A549 (cell line): ENCODE results near the gene ABCA1.

Experiments used
- BHLHE40 ChIP-seq: IDR thresholded peaks from 2 replicates; pipeline ENCODE4 v1.6.1; 2012; ENCODE audit warnings: low read depth, low read length, inconsistent platforms
- CEBPB ChIP-seq, 2 experiments: fragments of >200 bp in 1 of 2; sonication (Bioruptor Twin) in 1 of 2; formaldehyde crosslinking in 1 of 2; IDR thresholded peaks; 2 replicates each; pipeline ENCODE4 v1.6.1; 2012 to 2016
- EHF ChIP-seq: fragments of 250-450 bp; sonication (Bioruptor Pico); IDR thresholded peaks from 2 replicates; pipeline ENCODE4 v1.5.0; 2020; ENCODE audit warnings: mild to moderate bottlenecking
- ESRRA ChIP-seq: fragments of 150-350 bp; IDR thresholded peaks from 2 replicates; pipeline ENCODE4 v1.6.1; 2014; ENCODE audit warnings: mild to moderate bottlenecking, low read length, borderline replicate concordance
- PHF8 ChIP-seq: fragments of 200-600 bp; sonication (generic); IDR thresholded peaks from 2 replicates; pipeline ENCODE4 v1.6.1; 2016; ENCODE audit warnings: low read depth, mild to moderate bottlenecking, antibody characterized with exemption, moderate library complexity, borderline replicate concordance
- POLR2A ChIP-seq: IDR thresholded peaks from 2 replicates; pipeline ENCODE4 v1.6.1; 2012; ENCODE audit warnings: mild to moderate bottlenecking, low read length
- TF ChIP-seq, protein P1 (sequence below): fragments of >200 bp; sonication (Bioruptor Twin); formaldehyde crosslinking; IDR thresholded peaks from 3 replicates; pipeline ENCODE4 v1.5.1; 2016
- TF ChIP-seq, protein P2 (sequence below): fragments of 450-650 bp; IDR thresholded peaks from 2 replicates; pipeline ENCODE4 v1.6.1; 2014; ENCODE audit warnings: antibody characterized with exemption
- TF ChIP-seq, protein P3 (sequence below): IDR thresholded peaks from 2 replicates; pipeline ENCODE4 v1.6.1; 2012; ENCODE audit warnings: low read depth, borderline replicate concordance

DNA sequence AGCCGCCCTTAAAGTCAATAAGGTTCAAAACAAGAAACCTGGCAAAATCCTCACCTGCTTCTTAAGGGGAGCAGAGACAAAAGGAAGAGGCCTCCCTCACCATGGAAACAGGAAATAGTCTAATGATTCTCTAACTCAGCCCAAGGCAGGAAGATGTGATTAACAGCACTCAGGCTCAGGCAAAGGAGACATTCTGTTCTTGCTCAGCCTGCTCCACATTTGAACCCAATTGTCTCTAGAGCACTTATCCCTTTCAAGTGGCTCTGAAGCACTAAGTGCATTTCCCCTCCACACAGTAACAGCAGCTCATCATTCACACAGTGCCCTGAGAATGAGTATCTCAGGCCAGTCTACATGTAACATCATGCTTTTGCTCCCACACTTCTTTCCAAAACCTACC lies 91.7 kb downstream of the ABCA1 start:
- no peak for TF ChIP-seq POLR2A
- TF ChIP-seq, protein P1, sequence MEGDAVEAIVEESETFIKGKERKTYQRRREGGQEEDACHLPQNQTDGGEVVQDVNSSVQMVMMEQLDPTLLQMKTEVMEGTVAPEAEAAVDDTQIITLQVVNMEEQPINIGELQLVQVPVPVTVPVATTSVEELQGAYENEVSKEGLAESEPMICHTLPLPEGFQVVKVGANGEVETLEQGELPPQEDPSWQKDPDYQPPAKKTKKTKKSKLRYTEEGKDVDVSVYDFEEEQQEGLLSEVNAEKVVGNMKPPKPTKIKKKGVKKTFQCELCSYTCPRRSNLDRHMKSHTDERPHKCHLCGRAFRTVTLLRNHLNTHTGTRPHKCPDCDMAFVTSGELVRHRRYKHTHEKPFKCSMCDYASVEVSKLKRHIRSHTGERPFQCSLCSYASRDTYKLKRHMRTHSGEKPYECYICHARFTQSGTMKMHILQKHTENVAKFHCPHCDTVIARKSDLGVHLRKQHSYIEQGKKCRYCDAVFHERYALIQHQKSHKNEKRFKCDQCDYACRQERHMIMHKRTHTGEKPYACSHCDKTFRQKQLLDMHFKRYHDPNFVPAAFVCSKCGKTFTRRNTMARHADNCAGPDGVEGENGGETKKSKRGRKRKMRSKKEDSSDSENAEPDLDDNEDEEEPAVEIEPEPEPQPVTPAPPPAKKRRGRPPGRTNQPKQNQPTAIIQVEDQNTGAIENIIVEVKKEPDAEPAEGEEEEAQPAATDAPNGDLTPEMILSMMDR = no peak
- TF ChIP-seq BHLHE40 = no peak
- TF ChIP-seq, protein P2, sequence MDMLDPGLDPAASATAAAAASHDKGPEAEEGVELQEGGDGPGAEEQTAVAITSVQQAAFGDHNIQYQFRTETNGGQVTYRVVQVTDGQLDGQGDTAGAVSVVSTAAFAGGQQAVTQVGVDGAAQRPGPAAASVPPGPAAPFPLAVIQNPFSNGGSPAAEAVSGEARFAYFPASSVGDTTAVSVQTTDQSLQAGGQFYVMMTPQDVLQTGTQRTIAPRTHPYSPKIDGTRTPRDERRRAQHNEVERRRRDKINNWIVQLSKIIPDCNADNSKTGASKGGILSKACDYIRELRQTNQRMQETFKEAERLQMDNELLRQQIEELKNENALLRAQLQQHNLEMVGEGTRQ = no peak
- TF ChIP-seq EHF = no peak
- no peak for TF ChIP-seq PHF8
- TF ChIP-seq CEBPB (IDR thresholded peaks at IDR 0.05) = no peak
- TF ChIP-seq ESRRA = no peak
- TF ChIP-seq, protein P3, sequence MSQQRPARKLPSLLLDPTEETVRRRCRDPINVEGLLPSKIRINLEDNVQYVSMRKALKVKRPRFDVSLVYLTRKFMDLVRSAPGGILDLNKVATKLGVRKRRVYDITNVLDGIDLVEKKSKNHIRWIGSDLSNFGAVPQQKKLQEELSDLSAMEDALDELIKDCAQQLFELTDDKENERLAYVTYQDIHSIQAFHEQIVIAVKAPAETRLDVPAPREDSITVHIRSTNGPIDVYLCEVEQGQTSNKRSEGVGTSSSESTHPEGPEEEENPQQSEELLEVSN = no peak
